H1 (cell line): ENCODE results near the gene PECR.

Experiments
- CREB1 ChIP-seq: IDR thresholded peaks from 2 replicates; pipeline ENCODE4 v1.6.1; 2012; ENCODE audit warnings: inconsistent platforms
- EZH2 ChIP-seq: fragments of 200-600 bp; sonication (generic); IDR thresholded peaks from 2 replicates; pipeline ENCODE4 v1.7.1; 2012; ENCODE audit warnings: low read depth, mild to moderate bottlenecking, moderate library complexity, low read length, inconsistent platforms; ENCODE audit not compliant: severe bottlenecking
- HDAC6 ChIP-seq: IDR thresholded peaks from one replicate; pipeline ENCODE4 v1.7.1; 2012; ENCODE audit warnings: low read depth, mild to moderate bottlenecking, inconsistent platforms, low read length, moderate library complexity
- JUND ChIP-seq: IDR thresholded peaks from 2 replicates; pipeline ENCODE4 v1.6.1; 2011; ENCODE audit warnings: mild to moderate bottlenecking, improper control_type of control experiment, low read length
- KDM1A ChIP-seq: fragments of 200-600, 300-600 bp; sonication (generic); IDR thresholded peaks from 2 replicates; pipeline ENCODE4 v1.7.1; 2016; ENCODE audit warnings: mild to moderate bottlenecking, low read length, borderline replicate concordance
- POLR2A ChIP-seq, 2 experiments: IDR thresholded peaks; 1 replicate in 1 of 2; 2 replicates in 1 of 2; pipeline ENCODE4 v1.6.1; 2011; ENCODE audit warnings: low read depth in 2 of 2, low read length in 2 of 2, mild to moderate bottlenecking in 2 of 2; ENCODE audit errors: control extremely low read depth in 1 of 2
- POLR2AphosphoS5 ChIP-seq: IDR thresholded peaks from 2 replicates; pipeline ENCODE4 v1.6.1; 2011; ENCODE audit warnings: low read depth, low read length
- RAD21 ChIP-seq, 2 experiments: IDR thresholded peaks in 1 of 2; conservative IDR thresholded peaks in 1 of 2; 2 replicates each; pipeline ENCODE4 v1.6.1; 2011; ENCODE audit warnings: low read depth in 2 of 2, low read length in 2 of 2, improper control_type of control experiment in 1 of 2, inconsistent platforms in 1 of 2, mild to moderate bottlenecking in 1 of 2, moderate library complexity in 1 of 2
- RFX5 ChIP-seq: IDR thresholded peaks from 2 replicates; pipeline ENCODE4 v1.6.1; 2011; ENCODE audit warnings: low read depth, low read length, improper control_type of control experiment, borderline replicate concordance
- TF ChIP-seq, protein P1 (sequence below), 3 experiments: IDR thresholded peaks; 1 replicate in 2 of 3; 2 replicates in 1 of 3; pipeline versions ENCODE4 v1.5.1 to v1.6.1; 2011; ENCODE audit warnings: low read length in 3 of 3, mild to moderate bottlenecking in 3 of 3, inconsistent platforms in 2 of 3, low read depth in 1 of 3, moderate library complexity in 1 of 3; ENCODE audit not compliant: insufficient read depth in 1 of 3; ENCODE audit errors: control extremely low read depth in 1 of 3

DNA sequence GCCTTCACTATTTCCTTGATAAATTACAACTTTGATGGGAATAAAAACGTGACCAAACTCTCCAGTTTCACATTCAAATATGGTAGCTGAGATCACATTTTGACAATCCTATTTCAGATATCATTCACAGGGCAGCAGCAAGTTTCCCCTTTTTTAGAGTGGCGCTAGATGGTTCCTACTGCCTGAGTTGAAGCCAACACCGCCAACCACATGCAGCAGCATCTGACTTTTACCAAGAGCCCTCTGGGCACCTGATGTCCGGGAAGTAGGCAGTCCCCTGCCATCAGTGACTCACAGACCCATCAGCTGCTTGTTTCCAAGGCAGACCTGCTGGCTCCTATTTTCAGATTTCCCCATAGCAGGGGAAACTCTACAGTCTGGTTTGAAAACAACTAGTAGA, 64.2 kb downstream of the PECR start:
- TF ChIP-seq, protein P1, sequence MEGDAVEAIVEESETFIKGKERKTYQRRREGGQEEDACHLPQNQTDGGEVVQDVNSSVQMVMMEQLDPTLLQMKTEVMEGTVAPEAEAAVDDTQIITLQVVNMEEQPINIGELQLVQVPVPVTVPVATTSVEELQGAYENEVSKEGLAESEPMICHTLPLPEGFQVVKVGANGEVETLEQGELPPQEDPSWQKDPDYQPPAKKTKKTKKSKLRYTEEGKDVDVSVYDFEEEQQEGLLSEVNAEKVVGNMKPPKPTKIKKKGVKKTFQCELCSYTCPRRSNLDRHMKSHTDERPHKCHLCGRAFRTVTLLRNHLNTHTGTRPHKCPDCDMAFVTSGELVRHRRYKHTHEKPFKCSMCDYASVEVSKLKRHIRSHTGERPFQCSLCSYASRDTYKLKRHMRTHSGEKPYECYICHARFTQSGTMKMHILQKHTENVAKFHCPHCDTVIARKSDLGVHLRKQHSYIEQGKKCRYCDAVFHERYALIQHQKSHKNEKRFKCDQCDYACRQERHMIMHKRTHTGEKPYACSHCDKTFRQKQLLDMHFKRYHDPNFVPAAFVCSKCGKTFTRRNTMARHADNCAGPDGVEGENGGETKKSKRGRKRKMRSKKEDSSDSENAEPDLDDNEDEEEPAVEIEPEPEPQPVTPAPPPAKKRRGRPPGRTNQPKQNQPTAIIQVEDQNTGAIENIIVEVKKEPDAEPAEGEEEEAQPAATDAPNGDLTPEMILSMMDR (IDR thresholded peaks at IDR 0.05; ENCODE audit: control extremely low read depth in 1 of 3, insufficient read depth in 1 of 3, low read depth in 1 of 3, low read length in 3 of 3): no peak
- no peak for TF ChIP-seq KDM1A
- TF ChIP-seq POLR2AphosphoS5: no peak
- TF ChIP-seq CREB1: no peak
- no peak for TF ChIP-seq RFX5
- TF ChIP-seq EZH2: no peak
- TF ChIP-seq JUND: no peak
- no peak for TF ChIP-seq HDAC6
- TF ChIP-seq POLR2A (IDR thresholded peaks at IDR 0.05; ENCODE audit: control extremely low read depth in 1 of 2, low read depth in 2 of 2, low read length in 2 of 2): no peak
- no peak for TF ChIP-seq RAD21 (IDR thresholded peaks at IDR 0.05 in 1 of 2, conservative IDR thresholded peaks at IDR 0.05 in 1 of 2; ENCODE audit: low read depth in 2 of 2, low read length in 2 of 2)
